Panc1 (cell line): ENCODE measurements around the gene SLC10A1.

Source experiments
- CTCF ChIP-seq: fragments of 450-650 bp; IDR thresholded peaks from 2 replicates; pipeline ENCODE4 v1.5.1; 2017; ENCODE audit warnings: mild to moderate bottlenecking
- POLR2AphosphoS5 ChIP-seq: IDR thresholded peaks from 2 replicates; pipeline ENCODE4 v1.6.1; 2012; ENCODE audit warnings: mild to moderate bottlenecking, low read depth, low read length, moderate library complexity
- TCF7L2 ChIP-seq: IDR thresholded peaks from 2 replicates; pipeline ENCODE4 v1.6.1; 2011; ENCODE audit warnings: mild to moderate bottlenecking, low read depth, low read length, inconsistent platforms

GRCh38 chr14:69768873-69769272 is 28.2 kb downstream of the SLC10A1 start:
- TF ChIP-seq POLR2AphosphoS5 (no peak), CTCF (no peak), TCF7L2 (no peak)
